PC-9 (cell line): ENCODE results near the gene PSMD14.

Experiments
- EZH2 ChIP-seq: fragments of 200-600 bp; sonication (generic); IDR thresholded peaks from 2 replicates; pipeline ENCODE4 v1.8.0; 2017; ENCODE audit warnings: antibody characterized with exemption, low read depth
- TF ChIP-seq, protein P1 (sequence below): fragments of 200-600 bp; sonication (generic); conservative IDR thresholded peaks from 2 replicates; pipeline ENCODE4 v1.6.1; 2017; ENCODE audit warnings: mixed run types, antibody characterized with exemption, mild to moderate bottlenecking, moderate library complexity

DNA sequence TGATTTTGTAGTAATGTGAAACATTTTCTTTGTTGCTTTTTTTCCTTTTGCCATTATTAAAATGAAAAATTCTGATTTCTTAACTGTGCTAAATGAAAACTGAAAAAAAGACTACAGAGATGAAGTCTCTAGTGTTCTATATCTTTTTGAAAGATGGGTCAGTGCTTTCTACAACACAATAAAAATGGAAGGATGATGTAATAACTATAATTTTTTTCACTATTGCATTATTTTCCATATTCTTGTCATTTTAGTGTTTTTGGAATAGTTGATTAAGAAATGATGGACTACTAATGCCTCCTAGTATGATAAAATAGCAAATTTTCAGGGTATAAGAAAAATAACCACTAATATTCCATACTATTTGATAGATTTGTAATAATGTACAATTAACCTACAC lies 7.2 kb downstream of the PSMD14 start:
- TF ChIP-seq, protein P1, sequence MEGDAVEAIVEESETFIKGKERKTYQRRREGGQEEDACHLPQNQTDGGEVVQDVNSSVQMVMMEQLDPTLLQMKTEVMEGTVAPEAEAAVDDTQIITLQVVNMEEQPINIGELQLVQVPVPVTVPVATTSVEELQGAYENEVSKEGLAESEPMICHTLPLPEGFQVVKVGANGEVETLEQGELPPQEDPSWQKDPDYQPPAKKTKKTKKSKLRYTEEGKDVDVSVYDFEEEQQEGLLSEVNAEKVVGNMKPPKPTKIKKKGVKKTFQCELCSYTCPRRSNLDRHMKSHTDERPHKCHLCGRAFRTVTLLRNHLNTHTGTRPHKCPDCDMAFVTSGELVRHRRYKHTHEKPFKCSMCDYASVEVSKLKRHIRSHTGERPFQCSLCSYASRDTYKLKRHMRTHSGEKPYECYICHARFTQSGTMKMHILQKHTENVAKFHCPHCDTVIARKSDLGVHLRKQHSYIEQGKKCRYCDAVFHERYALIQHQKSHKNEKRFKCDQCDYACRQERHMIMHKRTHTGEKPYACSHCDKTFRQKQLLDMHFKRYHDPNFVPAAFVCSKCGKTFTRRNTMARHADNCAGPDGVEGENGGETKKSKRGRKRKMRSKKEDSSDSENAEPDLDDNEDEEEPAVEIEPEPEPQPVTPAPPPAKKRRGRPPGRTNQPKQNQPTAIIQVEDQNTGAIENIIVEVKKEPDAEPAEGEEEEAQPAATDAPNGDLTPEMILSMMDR = no peak
- no peak for TF ChIP-seq EZH2
